Natural killer cell (primary cell): Measurements from ENCODE around the gene FAXC. TPM values are rescaled to one million over a fixed set of nuclear protein-coding genes. Genes with fewer than 3 reads are reported as not detected.

Source experiments
- ATAC-seq, 3 donors: fragments of 150-1000 bp in 2 of 3; fragments of 200-7000 bp in 1 of 3; cut with Tn5 transposase; 1 replicate in 1 of 3; 2 replicates in 2 of 3; pipeline ENCODE4 v1.10.0; 2021; ENCODE audit warnings: mild to moderate bottlenecking in 2 of 3, moderate library complexity in 2 of 3
- DNase-seq, 2 donors: peaks; one replicate each; pipeline versions ENCODE4 v3.0.0 to v3.0.0-alpha.2; 2013 to 2021; ENCODE audit warnings: mixed read lengths in 1 of 2
- H3K27ac ChIP-seq: one replicate; pipeline ENCODE4 v1.5.1; 2013; ENCODE audit warnings: mild to moderate bottlenecking, low read length
- H3K27me3 ChIP-seq: one replicate; pipeline ENCODE4 v1.6.1; 2013; ENCODE audit warnings: low read length; ENCODE audit not compliant: control insufficient read depth, insufficient read depth
- H3K36me3 ChIP-seq: one replicate; pipeline ENCODE4 v1.6.1; 2013; ENCODE audit warnings: low read length; ENCODE audit not compliant: control insufficient read depth, insufficient read depth
- H3K4me1 ChIP-seq: one replicate; pipeline ENCODE4 v1.6.1; 2013; ENCODE audit warnings: low read length; ENCODE audit not compliant: control insufficient read depth, insufficient read depth
- H3K4me3 ChIP-seq: one replicate; pipeline ENCODE4 v1.5.1; 2013; ENCODE audit warnings: low read length
- H3K9me3 ChIP-seq: one replicate; pipeline ENCODE4 v1.6.1; 2013; ENCODE audit warnings: low read length; ENCODE audit not compliant: control insufficient read depth, insufficient read depth
- H3K27ac Mint-ChIP-seq, 2 donors: one replicate each; pipeline ENCODE4 v1.8.0; 2022; ENCODE audit warnings: mild to moderate bottlenecking in 2 of 2, mixed read lengths in 2 of 2, moderate library complexity in 1 of 2
- H3K27me3 Mint-ChIP-seq, 2 donors: one replicate each; pipeline ENCODE4 v1.8.0; 2022; ENCODE audit warnings: low read depth in 2 of 2, mixed read lengths in 2 of 2
- H3K36me3 Mint-ChIP-seq: one replicate; pipeline ENCODE4 v1.8.0; 2022; ENCODE audit warnings: mixed read lengths
- H3K4me1 Mint-ChIP-seq, 2 donors: one replicate each; pipeline ENCODE4 v1.8.0; 2022; ENCODE audit warnings: mixed read lengths in 2 of 2
- H3K4me3 Mint-ChIP-seq: one replicate; pipeline ENCODE4 v1.8.0; 2022; ENCODE audit warnings: mild to moderate bottlenecking, moderate library complexity, mixed read lengths
- H3K9me3 Mint-ChIP-seq, 2 donors: one replicate each; pipeline ENCODE4 v1.8.0; 2022; ENCODE audit warnings: mixed read lengths in 2 of 2
- WGBS: methylation state at CpG from one replicate; pipeline ENCODE4 v1.1.7; 2013; ENCODE audit warnings: missing lambda C conversion rate; ENCODE audit not compliant: insufficient coverage; 5-methylcytosine and 5-hydroxymethylcytosine counted together
- intact Hi-C: fragments of 100-400 bp; cut with micrococcal nuclease; formaldehyde crosslinking; loops from one replicate; pipeline ENCODE4 v1.14.2; 2022
- total RNA-seq, 4 donors: library from RNA; stranded (reverse); fragments of 120-200 nt in 1 of 4; gene quantifications; one replicate each; pipeline versions ENCODE4 v1.2.3 to v1.2.4, GENCODE V29; 2013 to 2022
- TF ChIP-seq, protein P1 (sequence below): fragments of 200-600 bp; IDR thresholded peaks from one replicate; pipeline ENCODE4 v1.8.0; 2022; ENCODE audit warnings: antibody characterized with exemption

FAXC gene
- total RNA-seq, 3 donors from 2014 or later (not counting 1 experiment from before 2014, with no cell fraction given), result not detected

DNA sequence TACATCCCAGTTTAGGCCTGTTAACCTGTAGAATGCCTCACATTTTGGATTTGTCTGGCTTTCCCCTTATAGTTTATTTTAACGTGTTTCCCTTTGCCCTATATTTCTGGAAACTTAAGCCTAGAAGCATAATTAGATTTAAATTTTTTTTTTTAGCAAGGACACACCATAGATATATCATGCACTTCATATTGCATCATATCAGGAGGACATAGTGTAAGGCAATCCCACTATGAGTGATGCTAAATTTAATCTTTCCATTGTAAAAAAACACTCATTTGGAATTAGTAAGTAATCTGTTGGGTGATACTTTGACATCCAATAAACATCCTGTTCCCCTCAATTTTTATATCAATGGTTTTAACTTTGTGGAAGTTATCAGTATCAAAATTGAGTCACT is 10.3 kb upstream of the FAXC start:
- TF ChIP-seq, protein P1, sequence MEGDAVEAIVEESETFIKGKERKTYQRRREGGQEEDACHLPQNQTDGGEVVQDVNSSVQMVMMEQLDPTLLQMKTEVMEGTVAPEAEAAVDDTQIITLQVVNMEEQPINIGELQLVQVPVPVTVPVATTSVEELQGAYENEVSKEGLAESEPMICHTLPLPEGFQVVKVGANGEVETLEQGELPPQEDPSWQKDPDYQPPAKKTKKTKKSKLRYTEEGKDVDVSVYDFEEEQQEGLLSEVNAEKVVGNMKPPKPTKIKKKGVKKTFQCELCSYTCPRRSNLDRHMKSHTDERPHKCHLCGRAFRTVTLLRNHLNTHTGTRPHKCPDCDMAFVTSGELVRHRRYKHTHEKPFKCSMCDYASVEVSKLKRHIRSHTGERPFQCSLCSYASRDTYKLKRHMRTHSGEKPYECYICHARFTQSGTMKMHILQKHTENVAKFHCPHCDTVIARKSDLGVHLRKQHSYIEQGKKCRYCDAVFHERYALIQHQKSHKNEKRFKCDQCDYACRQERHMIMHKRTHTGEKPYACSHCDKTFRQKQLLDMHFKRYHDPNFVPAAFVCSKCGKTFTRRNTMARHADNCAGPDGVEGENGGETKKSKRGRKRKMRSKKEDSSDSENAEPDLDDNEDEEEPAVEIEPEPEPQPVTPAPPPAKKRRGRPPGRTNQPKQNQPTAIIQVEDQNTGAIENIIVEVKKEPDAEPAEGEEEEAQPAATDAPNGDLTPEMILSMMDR, result no peak
- Mint-ChIP-seq H3K27ac (no peak overlapping the region), H3K36me3 (no peaks in the 10 kb centered on the region), H3K4me3 (no peak overlapping the region), H3K9me3 (no peaks in the 10 kb centered on the region), H3K4me1 (no peaks in the 10 kb centered on the region), H3K27me3 (peaks cover 21 to 65% of the 10 kb centered on the region in 2 donors)
- 80% methylated on average over 1 of the region's 1 CpG for WGBS
- no peak for ATAC-seq
- Histone ChIP-seq H3K4me3 (no peak overlapping the region), H3K27me3 (no peaks in the 10 kb centered on the region), H3K27ac (no peak overlapping the region), H3K36me3 (no peaks in the 10 kb centered on the region), H3K4me1 (no peaks in the 10 kb centered on the region), H3K9me3 (no peaks in the 10 kb centered on the region)
- intact Hi-C loops, result no loop called here
- DNase-seq, result no peak

DNA sequence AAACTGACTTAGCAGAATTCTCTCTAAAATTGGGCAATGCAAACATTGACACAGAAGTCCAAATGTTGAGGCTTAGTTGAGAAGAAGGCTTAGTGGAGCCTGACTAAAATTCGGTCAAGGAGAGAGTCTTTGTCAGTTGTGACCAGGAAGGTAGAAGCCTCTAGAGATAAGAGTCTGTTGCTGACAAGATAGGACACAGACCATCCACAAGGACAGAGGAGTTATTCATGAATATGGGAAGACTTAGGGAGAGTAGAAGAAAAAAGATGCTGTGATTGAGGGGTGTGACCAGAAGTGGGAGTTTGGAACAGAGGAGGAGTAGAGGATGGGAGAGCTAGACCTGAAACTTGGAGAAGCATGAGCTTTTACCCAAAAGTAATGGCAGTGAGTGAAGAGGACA is 7.2 kb upstream of the FAXC start:
- H3K9me3 Mint-ChIP-seq, result no peaks in the 10 kb centered on the region
- DNase-seq, result no peak
- Histone ChIP-seq H3K27me3 (peaks cover 4% of the 10 kb centered on the region), H3K4me1 (no peaks in the 10 kb centered on the region), H3K9me3 (no peaks in the 10 kb centered on the region), H3K4me3 (no peak overlapping the region), H3K27ac (no peak overlapping the region), H3K36me3 (no peaks in the 10 kb centered on the region)
- peaks cover 27 to 72% of the 10 kb centered on the region in 2 donors for H3K27me3 Mint-ChIP-seq
- no peak overlapping the region for H3K27ac Mint-ChIP-seq
- TF ChIP-seq, protein P1, result no peak
- no peaks in the 10 kb centered on the region for H3K36me3 Mint-ChIP-seq
- 73% methylated on average over 1 of the region's 1 CpG for WGBS
- no peak for ATAC-seq
- H3K4me3 Mint-ChIP-seq, result no peak overlapping the region
- no peaks in the 10 kb centered on the region for H3K4me1 Mint-ChIP-seq
- intact Hi-C loops, result no loop called here

DNA sequence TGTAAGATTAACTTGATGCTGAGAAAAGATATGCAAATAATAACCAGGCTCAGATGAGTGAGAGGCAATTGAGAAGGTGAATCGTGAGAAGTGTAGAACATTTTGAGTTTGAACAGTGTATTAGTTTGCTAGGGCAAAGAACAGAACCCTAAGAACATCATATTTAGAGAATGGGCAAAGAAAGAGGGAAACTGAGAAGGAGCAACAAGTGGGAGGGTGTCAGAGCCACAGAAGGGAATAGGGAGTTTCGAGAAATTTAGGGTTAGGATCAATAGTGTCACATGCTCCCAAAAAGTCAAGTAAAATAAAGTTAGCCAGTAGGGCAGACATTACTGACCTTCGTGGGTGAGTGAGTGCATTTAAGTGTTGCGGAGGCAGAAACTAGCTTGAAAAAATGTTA is 5.5 kb upstream of the FAXC start:
- ATAC-seq, result no peak
- Histone ChIP-seq H3K27me3 (peaks cover 14% of the 10 kb centered on the region), H3K4me3 (no peak overlapping the region), H3K9me3 (no peaks in the 10 kb centered on the region), H3K27ac (no peak overlapping the region), H3K4me1 (no peaks in the 10 kb centered on the region), H3K36me3 (no peaks in the 10 kb centered on the region)
- 70% methylated on average over 4 of the region's 4 CpGs for WGBS
- H3K9me3 Mint-ChIP-seq, result no peaks in the 10 kb centered on the region
- H3K4me1 Mint-ChIP-seq, result no peaks in the 10 kb centered on the region
- TF ChIP-seq, protein P1, result no peak
- peaks cover 34 to 72% of the 10 kb centered on the region in 2 donors for H3K27me3 Mint-ChIP-seq
- intact Hi-C loops, result no loop called here
- no peak overlapping the region for H3K4me3 Mint-ChIP-seq
- H3K36me3 Mint-ChIP-seq, result no peaks in the 10 kb centered on the region
- no peak for DNase-seq
- no peak overlapping the region for H3K27ac Mint-ChIP-seq

DNA sequence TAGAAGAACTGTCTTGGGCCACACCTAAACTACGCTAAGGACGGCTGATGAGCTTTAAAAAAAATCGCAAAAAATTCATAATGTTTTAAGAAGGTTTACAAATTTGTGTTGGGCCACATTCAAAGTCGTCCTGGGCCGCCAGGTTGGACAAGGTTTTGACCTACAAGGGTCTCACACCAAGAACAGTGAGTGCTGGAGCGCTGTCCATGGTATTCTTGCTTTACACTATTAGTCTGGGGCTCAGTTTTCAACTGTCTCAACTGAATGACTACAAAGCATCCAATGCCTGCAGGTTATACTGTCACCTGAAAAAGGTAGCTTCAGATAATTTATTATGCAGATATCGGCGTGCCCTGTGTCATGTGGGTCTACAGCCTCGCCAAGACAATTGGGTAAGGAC is 3.7 kb upstream of the FAXC start:
- Mint-ChIP-seq H3K36me3 (no peaks in the 10 kb centered on the region), H3K4me3 (no peak overlapping the region), H3K27me3 (peaks cover 42 to 69% of the 10 kb centered on the region in 2 donors), H3K4me1 (no peaks in the 10 kb centered on the region), H3K27ac (no peak overlapping the region), H3K9me3 (no peaks in the 10 kb centered on the region)
- WGBS, result 78% methylated on average over 9 of the region's 9 CpGs
- intact Hi-C loops, result no loop called here
- Histone ChIP-seq H3K4me1 (no peaks in the 10 kb centered on the region), H3K27ac (no peak overlapping the region), H3K4me3 (no peak overlapping the region), H3K36me3 (no peaks in the 10 kb centered on the region), H3K27me3 (peaks cover 20% of the 10 kb centered on the region), H3K9me3 (no peaks in the 10 kb centered on the region)
- TF ChIP-seq, protein P1, result no peak
- DNase-seq (no peak), ATAC-seq (no peak)
